ENCODE measurements around the gene UNC13B. TPM values are rescaled to one million over a fixed set of nuclear protein-coding genes. Genes with fewer than 3 reads are reported as not detected.

Gene UNC13B
- total RNA-seq, 1 donor from 2014 or later: 59.1 TPM

- DNase-seq (ENCODE audit: low spot score): no peak
These were observed 171.7 kb downstream of the UNC13B start for GRCh38 chr9:35333551-35333950.

GRCh38 chr9:35335164-35335563, 173.4 kb downstream of the UNC13B start:
- no peak for DNase-seq (ENCODE audit: low spot score)

GRCh38 chr9:35338086-35338485, 176.3 kb downstream of the UNC13B start:
- no peak for DNase-seq (ENCODE audit: low spot score)

- DNase-seq (ENCODE audit: low spot score): peak; percentile 60
These were observed 176.9 kb downstream of the UNC13B start for GRCh38 chr9:35338561-35339274.

GRCh38 chr9:35340046-35340445, 178.2 kb downstream of the UNC13B start:
- DNase-seq (ENCODE audit: low spot score): no peak

- no peak for DNase-seq (ENCODE audit: low spot score)
These were observed 179.2 kb downstream of the UNC13B start for GRCh38 chr9:35341021-35341420.

GRCh38 chr9:35341585-35341984, 179.8 kb downstream of the UNC13B start:
- peak; percentile 44 for DNase-seq (ENCODE audit: low spot score)

GRCh38 chr9:35342221-35342958, 180.6 kb downstream of the UNC13B start:
- no peak for DNase-seq (ENCODE audit: low spot score)

- DNase-seq (ENCODE audit: low spot score): no peak
These were observed 186.3 kb downstream of the UNC13B start for GRCh38 chr9:35348109-35348508.

- DNase-seq (ENCODE audit: low spot score): no peak
These were observed 187.6 kb downstream of the UNC13B start for GRCh38 chr9:35349287-35349990.

- DNase-seq (ENCODE audit: low spot score): no peak
These were observed 188.4 kb downstream of the UNC13B start for GRCh38 chr9:35350212-35350611.

- DNase-seq (ENCODE audit: low spot score): no peak
These were observed 189.2 kb downstream of the UNC13B start for GRCh38 chr9:35350827-35351549.

GRCh38 chr9:35353731-35354365, 192.0 kb downstream of the UNC13B start:
- no peak for DNase-seq (ENCODE audit: low spot score)

- DNase-seq (ENCODE audit: low spot score): no peak
These were observed 194.1 kb downstream of the UNC13B start for GRCh38 chr9:35355939-35356338.

GRCh38 chr9:35357116-35357515, 195.3 kb downstream of the UNC13B start:
- DNase-seq (ENCODE audit: low spot score): no peak

GRCh38 chr9:35357826-35358225, 196.0 kb downstream of the UNC13B start:
- DNase-seq (ENCODE audit: low spot score): no peak

GRCh38 chr9:35364817-35365585, 203.2 kb downstream of the UNC13B start:
- DNase-seq (ENCODE audit: low spot score): no peak

GRCh38 chr9:35366627-35367026, 204.8 kb downstream of the UNC13B start:
- DNase-seq (ENCODE audit: low spot score): no peak

GRCh38 chr9:35367451-35367850, 205.6 kb downstream of the UNC13B start:
- DNase-seq (ENCODE audit: low spot score): no peak

- DNase-seq (ENCODE audit: low spot score): no peak
These were observed 208.4 kb downstream of the UNC13B start for GRCh38 chr9:35370241-35370640.

GRCh38 chr9:35374436-35374835, 212.6 kb downstream of the UNC13B start:
- DNase-seq (ENCODE audit: low spot score): no peak

Data from mucosa of gallbladder (tissue), 1 donor.